ENCODE data around the gene RAB31. TPM values are rescaled to one million over a fixed set of nuclear protein-coding genes. Genes with fewer than 3 reads are reported as not detected.

Gene RAB31
- polyA plus RNA-seq, 1 donor from 2014 or later, result 16.3 TPM

DNA sequence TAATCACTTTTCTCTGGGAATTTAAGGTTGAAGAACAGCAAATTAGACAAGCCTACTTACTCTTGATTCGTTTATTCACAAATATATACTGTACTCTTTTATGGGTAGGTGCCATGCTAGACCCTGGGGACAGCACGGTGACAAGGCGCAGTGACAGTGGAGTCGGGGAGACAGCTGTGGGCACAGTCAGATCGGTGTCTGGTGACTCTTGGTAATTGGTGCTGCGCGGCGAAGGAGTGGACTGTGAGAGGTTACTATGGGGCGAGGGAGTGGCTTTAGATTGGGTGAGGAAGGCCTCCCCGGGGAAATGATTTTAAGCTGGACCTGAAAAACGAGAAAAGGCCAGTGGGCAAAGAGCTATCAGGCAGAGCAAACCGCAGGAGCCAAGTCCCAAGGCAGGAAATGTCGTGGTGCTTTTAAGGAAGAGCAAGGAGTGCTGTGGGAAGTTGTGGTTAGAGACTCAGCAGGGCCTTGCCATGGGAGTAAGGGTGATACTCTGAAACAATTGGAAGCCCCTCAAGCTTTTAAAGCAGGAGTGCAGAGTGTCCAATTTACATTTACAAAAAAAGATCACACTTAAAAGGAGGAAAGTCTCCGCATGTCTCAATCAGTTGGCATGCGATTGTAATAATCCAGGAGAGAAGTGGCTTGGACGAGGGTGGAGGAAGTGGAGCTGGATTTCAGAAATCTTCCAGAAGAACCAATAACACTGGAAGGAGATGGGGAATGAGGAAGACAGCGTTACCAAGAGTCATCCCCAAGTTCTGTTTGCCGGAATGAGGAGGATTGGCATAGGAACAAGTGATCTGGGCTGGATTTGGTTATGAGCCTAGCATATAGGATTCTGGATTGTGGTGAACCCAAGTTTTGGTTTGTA, 141.5 kb downstream of the RAB31 start:
- H3K4me2 ChIP-seq (ENCODE audit: low read length), result no peak overlapping the region
- H3K36me3 ChIP-seq (ENCODE audit: insufficient read depth, low read length), result no peaks in the 10 kb centered on the region
- no peak overlapping the region for H3K4me3 ChIP-seq (ENCODE audit: low read length)
- H3F3A ChIP-seq (ENCODE audit: insufficient read depth, low read length, poor library complexity, severe bottlenecking), result no peaks in the 10 kb centered on the region
- no peak overlapping the region for H3K9ac ChIP-seq (ENCODE audit: low read length)
- H3K9me3 ChIP-seq (ENCODE audit: low read length), result no peaks in the 10 kb centered on the region
- H3K79me2 ChIP-seq (replicated peaks; ENCODE audit: insufficient read depth, low read length), result no peaks in the 10 kb centered on the region
- H3K27me3 ChIP-seq (ENCODE audit: insufficient read depth, low read depth, low read length), result no peaks in the 10 kb centered on the region
- no peaks in the 10 kb centered on the region for H4K20me1 ChIP-seq (ENCODE audit: insufficient read depth)
- no peak overlapping the region for H2AFZ ChIP-seq (ENCODE audit: low read depth, low read length)
- TF ChIP-seq POLR2AphosphoS5 (IDR thresholded peaks at IDR 0.05), result no peak
- TF ChIP-seq, protein P1, sequence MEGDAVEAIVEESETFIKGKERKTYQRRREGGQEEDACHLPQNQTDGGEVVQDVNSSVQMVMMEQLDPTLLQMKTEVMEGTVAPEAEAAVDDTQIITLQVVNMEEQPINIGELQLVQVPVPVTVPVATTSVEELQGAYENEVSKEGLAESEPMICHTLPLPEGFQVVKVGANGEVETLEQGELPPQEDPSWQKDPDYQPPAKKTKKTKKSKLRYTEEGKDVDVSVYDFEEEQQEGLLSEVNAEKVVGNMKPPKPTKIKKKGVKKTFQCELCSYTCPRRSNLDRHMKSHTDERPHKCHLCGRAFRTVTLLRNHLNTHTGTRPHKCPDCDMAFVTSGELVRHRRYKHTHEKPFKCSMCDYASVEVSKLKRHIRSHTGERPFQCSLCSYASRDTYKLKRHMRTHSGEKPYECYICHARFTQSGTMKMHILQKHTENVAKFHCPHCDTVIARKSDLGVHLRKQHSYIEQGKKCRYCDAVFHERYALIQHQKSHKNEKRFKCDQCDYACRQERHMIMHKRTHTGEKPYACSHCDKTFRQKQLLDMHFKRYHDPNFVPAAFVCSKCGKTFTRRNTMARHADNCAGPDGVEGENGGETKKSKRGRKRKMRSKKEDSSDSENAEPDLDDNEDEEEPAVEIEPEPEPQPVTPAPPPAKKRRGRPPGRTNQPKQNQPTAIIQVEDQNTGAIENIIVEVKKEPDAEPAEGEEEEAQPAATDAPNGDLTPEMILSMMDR (IDR thresholded peaks at IDR 0.05; ENCODE audit: poor library complexity, severe bottlenecking), result no peak
- no peak for TF ChIP-seq MXI1 (conservative IDR thresholded peaks at IDR 0.05; ENCODE audit: poor library complexity, severe bottlenecking)
- no peak for TF ChIP-seq SMC3 (conservative IDR thresholded peaks at IDR 0.05; ENCODE audit: poor library complexity)
- no peak for TF ChIP-seq RAD21 (conservative IDR thresholded peaks at IDR 0.05)
- TF ChIP-seq, protein P2, sequence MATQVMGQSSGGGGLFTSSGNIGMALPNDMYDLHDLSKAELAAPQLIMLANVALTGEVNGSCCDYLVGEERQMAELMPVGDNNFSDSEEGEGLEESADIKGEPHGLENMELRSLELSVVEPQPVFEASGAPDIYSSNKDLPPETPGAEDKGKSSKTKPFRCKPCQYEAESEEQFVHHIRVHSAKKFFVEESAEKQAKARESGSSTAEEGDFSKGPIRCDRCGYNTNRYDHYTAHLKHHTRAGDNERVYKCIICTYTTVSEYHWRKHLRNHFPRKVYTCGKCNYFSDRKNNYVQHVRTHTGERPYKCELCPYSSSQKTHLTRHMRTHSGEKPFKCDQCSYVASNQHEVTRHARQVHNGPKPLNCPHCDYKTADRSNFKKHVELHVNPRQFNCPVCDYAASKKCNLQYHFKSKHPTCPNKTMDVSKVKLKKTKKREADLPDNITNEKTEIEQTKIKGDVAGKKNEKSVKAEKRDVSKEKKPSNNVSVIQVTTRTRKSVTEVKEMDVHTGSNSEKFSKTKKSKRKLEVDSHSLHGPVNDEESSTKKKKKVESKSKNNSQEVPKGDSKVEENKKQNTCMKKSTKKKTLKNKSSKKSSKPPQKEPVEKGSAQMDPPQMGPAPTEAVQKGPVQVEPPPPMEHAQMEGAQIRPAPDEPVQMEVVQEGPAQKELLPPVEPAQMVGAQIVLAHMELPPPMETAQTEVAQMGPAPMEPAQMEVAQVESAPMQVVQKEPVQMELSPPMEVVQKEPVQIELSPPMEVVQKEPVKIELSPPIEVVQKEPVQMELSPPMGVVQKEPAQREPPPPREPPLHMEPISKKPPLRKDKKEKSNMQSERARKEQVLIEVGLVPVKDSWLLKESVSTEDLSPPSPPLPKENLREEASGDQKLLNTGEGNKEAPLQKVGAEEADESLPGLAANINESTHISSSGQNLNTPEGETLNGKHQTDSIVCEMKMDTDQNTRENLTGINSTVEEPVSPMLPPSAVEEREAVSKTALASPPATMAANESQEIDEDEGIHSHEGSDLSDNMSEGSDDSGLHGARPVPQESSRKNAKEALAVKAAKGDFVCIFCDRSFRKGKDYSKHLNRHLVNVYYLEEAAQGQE (IDR thresholded peaks at IDR 0.05; ENCODE audit: borderline replicate concordance), result no peak
- H3K27ac ChIP-seq (ENCODE audit: low read length), result no peak overlapping the region
- H3K9me2 ChIP-seq (ENCODE audit: insufficient read depth, low read length), result no peaks in the 10 kb centered on the region

DNA sequence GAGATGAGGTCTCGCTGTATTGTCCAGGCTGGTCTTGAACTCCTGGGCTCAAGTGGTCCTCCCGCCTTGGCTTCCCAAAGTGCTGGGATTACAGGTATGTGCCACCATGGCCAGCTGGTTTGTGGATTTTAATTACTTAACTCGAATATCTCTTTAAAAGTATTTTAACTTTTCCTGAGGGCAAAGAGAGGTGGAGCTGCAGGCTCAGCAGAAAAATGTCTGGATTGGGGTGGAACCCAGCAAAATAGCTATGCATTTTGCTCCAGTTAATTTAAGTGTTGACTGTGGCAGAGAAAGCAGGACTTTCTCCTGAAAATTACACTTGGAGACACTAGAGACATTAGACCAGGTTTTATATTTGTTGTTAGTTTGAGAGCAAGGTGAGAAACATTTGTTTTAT, 142.2 kb downstream of the RAB31 start:
- Histone ChIP-seq H4K20me1 (ENCODE audit: insufficient read depth) (no peaks in the 10 kb centered on the region), H3K9ac (ENCODE audit: low read length) (no peak overlapping the region), H3F3A (ENCODE audit: insufficient read depth, low read length, poor library complexity, severe bottlenecking) (no peaks in the 10 kb centered on the region), H3K27me3 (ENCODE audit: insufficient read depth, low read depth, low read length) (no peaks in the 10 kb centered on the region), H3K9me2 (ENCODE audit: insufficient read depth, low read length) (no peaks in the 10 kb centered on the region), H2AFZ (ENCODE audit: low read depth, low read length) (no peak overlapping the region), H3K9me3 (ENCODE audit: low read length) (no peaks in the 10 kb centered on the region), H3K79me2 (replicated peaks; ENCODE audit: insufficient read depth, low read length) (no peaks in the 10 kb centered on the region), H3K4me2 (ENCODE audit: low read length) (no peak overlapping the region), H3K27ac (ENCODE audit: low read length) (no peak overlapping the region), H3K4me3 (ENCODE audit: low read length) (no peak overlapping the region), H3K36me3 (ENCODE audit: insufficient read depth, low read length) (no peaks in the 10 kb centered on the region)
- TF ChIP-seq SMC3 (conservative IDR thresholded peaks at IDR 0.05; ENCODE audit: poor library complexity), result no peak
- no peak for TF ChIP-seq TAF1 (IDR thresholded peaks at IDR 0.05; ENCODE audit: low read depth)
- TF ChIP-seq, protein P1 (IDR thresholded peaks at IDR 0.05; ENCODE audit: poor library complexity, severe bottlenecking), result no peak
- TF ChIP-seq EZH2 (IDR thresholded peaks at IDR 0.05; ENCODE audit: borderline replicate concordance, insufficient read depth, low read length, poor library complexity, severe bottlenecking), result no peak
- TF ChIP-seq, protein P2 (IDR thresholded peaks at IDR 0.05; ENCODE audit: borderline replicate concordance), result no peak
- TF ChIP-seq RAD21 (conservative IDR thresholded peaks at IDR 0.05), result no peak
- TF ChIP-seq EP300 (conservative IDR thresholded peaks at IDR 0.05; ENCODE audit: poor library complexity, severe bottlenecking), result no peak
- no peak for TF ChIP-seq POLR2AphosphoS5 (IDR thresholded peaks at IDR 0.05)
- no peak for TF ChIP-seq MXI1 (conservative IDR thresholded peaks at IDR 0.05; ENCODE audit: poor library complexity, severe bottlenecking)

All from neural cell (in vitro differentiated cells).